ENCODE results near the gene ZRANB3. TPM values are rescaled to one million over a fixed set of nuclear protein-coding genes. Genes with fewer than 3 reads are reported as not detected.
"Not testable (repeated sequence)": the region's sequence is repeated elsewhere in the genome, so short reads cannot be mapped to it uniquely, and the experiment has no call there.

Gene ZRANB3
- total and polyA plus RNA-seq, 2 donors from 2014 or later = 3.6 to 6.4 TPM

GRCh38 chr2:135378591-135378990 lies 152.4 kb downstream of the ZRANB3 start:
- FAIRE-seq (no peak), DNase-seq (no peak)
- peaks cover 0 to 4% (median 0%) of the 10 kb centered on the region in 3 donors for H3K9me3 ChIP-seq (ENCODE audit: control insufficient read depth in 2 of 3, insufficient read depth in 1 of 3, low read length in 3 of 3)
- intact Hi-C loops (cut with DNase I) = no loop called here
- H3K36me3 ChIP-seq (ENCODE audit: control insufficient read depth in 2 of 3, insufficient read depth in 3 of 3, low read length in 3 of 3) = no peaks in the 10 kb centered on the region
- no peak overlapping the region for H3K9ac ChIP-seq (ENCODE audit: low read length in 3 of 3)
- H3K27ac ChIP-seq (ENCODE audit: low read depth in 2 of 2, low read length in 2 of 2) = no peak overlapping the region
- no peak overlapping the region for H3K4me3 ChIP-seq (ENCODE audit: low read length in 3 of 3)
- no peaks in the 10 kb centered on the region for H3K27me3 ChIP-seq (ENCODE audit: control insufficient read depth, insufficient read depth, low read length)
- TF ChIP-seq CTCF (IDR thresholded peaks at IDR 0.05; ENCODE audit: borderline replicate concordance, extremely low read depth, insufficient read depth) = no peak
- no peaks in the 10 kb centered on the region for H3K4me1 ChIP-seq (ENCODE audit: control insufficient read depth in 2 of 3, insufficient read depth in 2 of 3, low read depth in 1 of 3, low read length in 3 of 3)

GRCh38 chr2:135373702-135374101 lies 157.3 kb downstream of the ZRANB3 start:
- no peak overlapping the region for H3K9ac ChIP-seq (ENCODE audit: low read length in 3 of 3)
- H3K4me1 ChIP-seq (ENCODE audit: control insufficient read depth in 2 of 3, insufficient read depth in 2 of 3, low read depth in 1 of 3, low read length in 3 of 3) = no peaks in the 10 kb centered on the region
- no peak overlapping the region for H3K27ac ChIP-seq (ENCODE audit: low read depth in 2 of 2, low read length in 2 of 2)
- DNase-seq (peak in 1 of 5 donors; percentile 1), FAIRE-seq (no peak)
- intact Hi-C loops (cut with DNase I) = no loop called here
- H3K36me3 ChIP-seq (ENCODE audit: control insufficient read depth in 2 of 3, insufficient read depth in 3 of 3, low read length in 3 of 3) = no peaks in the 10 kb centered on the region
- no peak for TF ChIP-seq CTCF (IDR thresholded peaks at IDR 0.05; ENCODE audit: borderline replicate concordance, extremely low read depth, insufficient read depth)
- H3K9me3 ChIP-seq (ENCODE audit: control insufficient read depth in 2 of 3, insufficient read depth in 1 of 3, low read length in 3 of 3) = no peaks in the 10 kb centered on the region
- no peak overlapping the region for H3K4me3 ChIP-seq (ENCODE audit: low read length in 3 of 3)
- H3K27me3 ChIP-seq (ENCODE audit: control insufficient read depth, insufficient read depth, low read length) = no peaks in the 10 kb centered on the region

GRCh38 chr2:135349941-135350340 lies 181.1 kb downstream of the ZRANB3 start:
- DNase-seq (no peak), FAIRE-seq (no peak)
- no peak overlapping the region for H3K4me3 ChIP-seq (ENCODE audit: low read length in 3 of 3)
- H3K27ac ChIP-seq (ENCODE audit: low read depth in 2 of 2, low read length in 2 of 2) = no peak overlapping the region
- no peak overlapping the region for H3K9ac ChIP-seq (ENCODE audit: low read length in 3 of 3)
- no peaks in the 10 kb centered on the region for H3K27me3 ChIP-seq (ENCODE audit: control insufficient read depth, insufficient read depth, low read length)
- no peaks in the 10 kb centered on the region for H3K4me1 ChIP-seq (ENCODE audit: control insufficient read depth in 2 of 3, insufficient read depth in 2 of 3, low read depth in 1 of 3, low read length in 3 of 3)
- H3K9me3 ChIP-seq (ENCODE audit: control insufficient read depth in 2 of 3, insufficient read depth in 1 of 3, low read length in 3 of 3) = peaks cover 0 to 6% (median 3%) of the 10 kb centered on the region in 3 donors
- intact Hi-C loops (cut with DNase I) = no loop called here
- H3K36me3 ChIP-seq (ENCODE audit: control insufficient read depth in 2 of 3, insufficient read depth in 3 of 3, low read length in 3 of 3) = no peaks in the 10 kb centered on the region
- TF ChIP-seq CTCF (IDR thresholded peaks at IDR 0.05; ENCODE audit: borderline replicate concordance, extremely low read depth, insufficient read depth) = no peak

- FAIRE-seq; H3K27ac ChIP-seq (ENCODE audit: low read depth in 2 of 2, low read length in 2 of 2); DNase-seq; H3K9ac ChIP-seq (ENCODE audit: low read length in 3 of 3); H3K27me3 ChIP-seq (ENCODE audit: control insufficient read depth, insufficient read depth, low read length); H3K4me3 ChIP-seq (ENCODE audit: low read length in 3 of 3); H3K4me1 ChIP-seq (ENCODE audit: control insufficient read depth in 2 of 3, insufficient read depth in 2 of 3, low read depth in 1 of 3, low read length in 3 of 3); H3K36me3 ChIP-seq (ENCODE audit: control insufficient read depth in 2 of 3, insufficient read depth in 3 of 3, low read length in 3 of 3); H3K9me3 ChIP-seq (ENCODE audit: control insufficient read depth in 2 of 3, insufficient read depth in 1 of 3, low read length in 3 of 3); intact Hi-C loops (cut with DNase I): not testable (repeated sequence)
Observed at GRCh38 chr2:135348096-135348704, 182.8 kb downstream of the ZRANB3 start.
